Transverse colon (tissue), 3 donors: ENCODE measurements around the gene CDK10.

Source experiments
- POLR2A ChIP-seq: fragments of 450-650 bp; IDR thresholded peaks from one replicate; pipeline ENCODE4 v1.6.1; 2016; ENCODE audit warnings: antibody characterized with exemption, mild to moderate bottlenecking, moderate library complexity
- TF ChIP-seq, protein P1 (sequence below), 5 experiments: fragments of 200-600 bp in 3 of 5; fragments of 450-650 bp in 2 of 5; sonication (generic) in 3 of 5; IDR thresholded peaks; 1 replicate in 2 of 5; 2 replicates in 3 of 5; pipeline ENCODE4 v1.5.1; 2016 to 2017; ENCODE audit warnings: antibody characterized with exemption in 5 of 5, inconsistent platforms in 3 of 5, mild to moderate bottlenecking in 2 of 5, moderate library complexity in 1 of 5

DNA sequence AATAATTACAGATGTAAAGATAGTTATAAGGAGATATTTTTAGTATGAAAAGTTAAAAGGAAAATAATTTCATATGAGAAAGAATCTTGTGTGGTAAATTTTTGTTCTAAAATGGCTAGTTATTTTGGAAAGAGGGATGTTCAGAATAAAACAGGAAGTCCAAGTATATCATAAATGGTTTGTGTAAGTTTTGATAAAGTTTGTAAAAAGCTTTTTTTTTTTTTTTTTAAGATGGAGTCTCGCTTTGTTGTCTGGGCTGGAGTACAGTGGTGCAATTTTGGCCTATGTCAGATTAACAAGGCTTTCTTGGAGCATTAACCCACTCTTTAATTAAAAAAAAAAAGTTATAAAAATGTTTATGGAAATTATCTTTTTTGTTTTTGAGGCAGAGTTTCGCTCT is 8.2 kb upstream of the CDK10 start:
- TF ChIP-seq, protein P1, sequence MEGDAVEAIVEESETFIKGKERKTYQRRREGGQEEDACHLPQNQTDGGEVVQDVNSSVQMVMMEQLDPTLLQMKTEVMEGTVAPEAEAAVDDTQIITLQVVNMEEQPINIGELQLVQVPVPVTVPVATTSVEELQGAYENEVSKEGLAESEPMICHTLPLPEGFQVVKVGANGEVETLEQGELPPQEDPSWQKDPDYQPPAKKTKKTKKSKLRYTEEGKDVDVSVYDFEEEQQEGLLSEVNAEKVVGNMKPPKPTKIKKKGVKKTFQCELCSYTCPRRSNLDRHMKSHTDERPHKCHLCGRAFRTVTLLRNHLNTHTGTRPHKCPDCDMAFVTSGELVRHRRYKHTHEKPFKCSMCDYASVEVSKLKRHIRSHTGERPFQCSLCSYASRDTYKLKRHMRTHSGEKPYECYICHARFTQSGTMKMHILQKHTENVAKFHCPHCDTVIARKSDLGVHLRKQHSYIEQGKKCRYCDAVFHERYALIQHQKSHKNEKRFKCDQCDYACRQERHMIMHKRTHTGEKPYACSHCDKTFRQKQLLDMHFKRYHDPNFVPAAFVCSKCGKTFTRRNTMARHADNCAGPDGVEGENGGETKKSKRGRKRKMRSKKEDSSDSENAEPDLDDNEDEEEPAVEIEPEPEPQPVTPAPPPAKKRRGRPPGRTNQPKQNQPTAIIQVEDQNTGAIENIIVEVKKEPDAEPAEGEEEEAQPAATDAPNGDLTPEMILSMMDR (IDR thresholded peaks at IDR 0.05) = no peak
- TF ChIP-seq POLR2A = no peak
